HepG2 (cell line): ENCODE results near the gene FETUB. TPM values are rescaled to one million over a fixed set of nuclear protein-coding genes. Genes with fewer than 3 reads are reported as not detected.

ENCODE experiments used
- ETV5 ChIP-seq: IDR thresholded peaks from 2 replicates; pipeline ENCODE4 v1.6.1; 2018; ENCODE audit warnings: missing biosample characterization, missing genetic modification reagents, inconsistent platforms, borderline replicate concordance
- GZF1 ChIP-seq: sonication (generic); formaldehyde crosslinking; IDR thresholded peaks from 2 replicates; pipeline ENCODE4 v1.5.1; 2020; ENCODE audit warnings: mild to moderate bottlenecking, missing genetic modification reagents
- HNRNPK ChIP-seq: fragments of 200-400 bp; formaldehyde crosslinking; IDR thresholded peaks from 2 replicates; pipeline ENCODE4 v1.6.1; 2018; ENCODE audit warnings: low read length, low read depth, moderate library complexity, mild to moderate bottlenecking; ENCODE audit not compliant: poor library complexity, severe bottlenecking
- KLF9 ChIP-seq: IDR thresholded peaks from 2 replicates; pipeline ENCODE4 v1.6.1; 2016; ENCODE audit warnings: low read depth
- RARG ChIP-seq: sonication (generic); formaldehyde crosslinking; IDR thresholded peaks from 2 replicates; pipeline ENCODE4 v1.4.0; 2020; ENCODE audit warnings: low read depth, mild to moderate bottlenecking, missing genetic modification reagents
- RNF2 ChIP-seq: fragments of 450-650 bp; conservative IDR thresholded peaks from 2 replicates; pipeline ENCODE4 v1.6.1; 2016; ENCODE audit warnings: low read depth
- SOX13 ChIP-seq, 3 experiments: fragments of 450-650 bp in 1 of 3; sonication (generic) in 1 of 3; formaldehyde crosslinking in 1 of 3; IDR thresholded peaks in 2 of 3; conservative IDR thresholded peaks in 1 of 3; 2 replicates each; pipeline versions ENCODE4 v1.5.0 to v1.6.1; 2016 to 2020; ENCODE audit warnings: antibody characterized with exemption in 1 of 3, mild to moderate bottlenecking in 1 of 3, missing compliant biosample characterization in 1 of 3, missing genetic modification reagents in 1 of 3, moderate library complexity in 1 of 3
- ZNF30 ChIP-seq: sonication (generic); formaldehyde crosslinking; IDR thresholded peaks from 2 replicates; pipeline ENCODE4 v1.5.0; 2020; ENCODE audit warnings: mild to moderate bottlenecking, missing genetic modification reagents
- ZNF431 ChIP-seq: sonication (generic); formaldehyde crosslinking; IDR thresholded peaks from 2 replicates; pipeline ENCODE4 v1.9.0; 2022; ENCODE audit warnings: missing genetic modification reagents, low read depth, mild to moderate bottlenecking, borderline replicate concordance
- ZNF572 ChIP-seq: sonication (generic); formaldehyde crosslinking; IDR thresholded peaks from 2 replicates; pipeline ENCODE4 v1.5.1; 2020; ENCODE audit warnings: mild to moderate bottlenecking, missing genetic modification reagents
- ZNF790 ChIP-seq: sonication (generic); formaldehyde crosslinking; IDR thresholded peaks from 2 replicates; pipeline ENCODE4 v1.8.0; 2022; ENCODE audit warnings: missing genetic modification reagents, mild to moderate bottlenecking, borderline replicate concordance
- polyA plus RNA-seq, 8 experiments: library from polyadenylated mRNA; depleted of rRNA in 3 of 8; stranded (reverse) in 7 of 8; unstranded in 1 of 8; fragments of >200 nt; fragmentation: Illumina TruSeq in 4 of 8; extraction: Trizol in 4 of 8; gene quantifications; 2 replicates each; pipeline versions ENCODE4 v1.2.1 to v1.2.3, GENCODE V29; 2011 to 2016; ENCODE audit warnings: low read depth in 4 of 8, missing spikeins in 1 of 8, mixed read lengths in 1 of 8; ENCODE audit not compliant: insufficient read depth in 1 of 8
- total RNA-seq, 5 experiments: library from RNA; depleted of rRNA; stranded (reverse); fragments of >200 nt; fragmentation: Illumina TruSeq; extraction: Trizol; gene quantifications; 2 replicates each; pipeline ENCODE4 v1.2.3, GENCODE V29; 2016; ENCODE audit warnings: low read depth in 1 of 5
- TF ChIP-seq, protein P1 (sequence below): sonication (generic); formaldehyde crosslinking; IDR thresholded peaks from 2 replicates; pipeline ENCODE4 v1.5.0; 2020; ENCODE audit warnings: missing genetic modification reagents
- TF ChIP-seq, protein P2 (sequence below): sonication (generic); formaldehyde crosslinking; IDR thresholded peaks from 2 replicates; pipeline ENCODE4 v1.8.0; 2022; ENCODE audit warnings: missing genetic modification reagents, mild to moderate bottlenecking, borderline replicate concordance
- TF ChIP-seq, protein P3 (sequence below): sonication (generic); formaldehyde crosslinking; IDR thresholded peaks from 2 replicates; pipeline ENCODE4 v1.4.0; 2020; ENCODE audit warnings: mild to moderate bottlenecking, missing genetic modification reagents, borderline replicate concordance
- TF ChIP-seq, protein P4 (sequence below): sonication (generic); formaldehyde crosslinking; IDR thresholded peaks from 2 replicates; pipeline ENCODE4 v1.4.0; 2020; ENCODE audit warnings: mild to moderate bottlenecking, missing genetic modification reagents
- TF ChIP-seq, protein P5 (sequence below): sonication (generic); formaldehyde crosslinking; IDR thresholded peaks from 2 replicates; pipeline ENCODE4 v1.4.0; 2020; ENCODE audit warnings: missing genetic modification reagents, borderline replicate concordance

FETUB gene
- total and polyA plus RNA-seq, 2 of the 13 experiments (the other 11 are each of a cell fraction or from before 2014, with no cell fraction given) = 2.1 to 4.4 TPM

DNA sequence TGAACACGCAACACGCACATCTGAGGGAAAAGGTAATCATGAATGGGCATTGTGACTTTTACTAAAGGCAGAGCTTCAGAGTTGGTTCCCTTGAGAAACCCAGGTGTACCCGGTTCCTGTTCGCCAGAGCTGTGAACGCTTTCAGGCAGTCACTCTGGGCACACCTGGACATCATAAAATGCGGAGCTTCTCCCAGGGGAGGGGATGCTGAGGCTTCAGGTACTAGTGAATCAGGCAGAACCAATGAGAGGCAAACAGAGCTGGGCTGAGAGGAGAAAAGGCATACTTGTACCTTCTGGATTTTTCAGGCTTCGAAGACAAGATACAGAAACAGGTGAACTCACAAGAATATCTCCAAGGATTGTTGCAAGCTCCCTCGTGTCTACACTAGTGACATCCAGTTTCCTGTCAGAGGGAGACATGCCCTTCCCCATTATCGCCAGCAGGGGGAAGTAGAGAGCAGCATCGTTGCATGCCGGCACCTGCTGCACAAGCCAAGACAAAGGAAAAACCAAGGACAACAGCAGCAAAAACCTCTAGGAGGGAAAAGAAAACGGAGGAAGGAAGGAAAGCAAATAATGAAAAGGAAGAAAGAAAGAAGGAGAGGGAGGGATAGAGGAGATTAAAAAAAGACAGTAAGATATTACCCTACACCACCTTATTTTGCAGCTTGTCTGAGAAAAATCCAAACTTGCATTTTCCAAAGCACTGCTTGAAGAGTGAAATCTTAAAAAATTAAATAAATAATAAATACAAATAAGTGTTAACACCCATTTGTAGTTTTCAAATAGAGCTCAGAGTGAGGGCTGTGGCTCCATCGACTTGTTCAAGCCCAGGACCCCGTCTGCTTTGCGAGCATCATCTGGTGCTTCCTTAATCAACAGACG is 25.4 kb upstream of the FETUB start (continued):
- TF ChIP-seq, protein P1, sequence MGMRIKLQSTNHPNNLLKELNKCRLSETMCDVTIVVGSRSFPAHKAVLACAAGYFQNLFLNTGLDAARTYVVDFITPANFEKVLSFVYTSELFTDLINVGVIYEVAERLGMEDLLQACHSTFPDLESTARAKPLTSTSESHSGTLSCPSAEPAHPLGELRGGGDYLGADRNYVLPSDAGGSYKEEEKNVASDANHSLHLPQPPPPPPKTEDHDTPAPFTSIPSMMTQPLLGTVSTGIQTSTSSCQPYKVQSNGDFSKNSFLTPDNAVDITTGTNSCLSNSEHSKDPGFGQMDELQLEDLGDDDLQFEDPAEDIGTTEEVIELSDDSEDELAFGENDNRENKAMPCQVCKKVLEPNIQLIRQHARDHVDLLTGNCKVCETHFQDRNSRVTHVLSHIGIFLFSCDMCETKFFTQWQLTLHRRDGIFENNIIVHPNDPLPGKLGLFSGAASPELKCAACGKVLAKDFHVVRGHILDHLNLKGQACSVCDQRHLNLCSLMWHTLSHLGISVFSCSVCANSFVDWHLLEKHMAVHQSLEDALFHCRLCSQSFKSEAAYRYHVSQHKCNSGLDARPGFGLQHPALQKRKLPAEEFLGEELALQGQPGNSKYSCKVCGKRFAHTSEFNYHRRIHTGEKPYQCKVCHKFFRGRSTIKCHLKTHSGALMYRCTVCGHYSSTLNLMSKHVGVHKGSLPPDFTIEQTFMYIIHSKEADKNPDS (CRISPR knock-in tag) = no peak
- TF ChIP-seq ZNF790 (CRISPR knock-in tag) (peak; percentile 11; the same call in 1 of the 2 replicates), RARG (CRISPR knock-in tag) (no peak), ZNF431 (CRISPR knock-in tag) (0 out of 2 replicates have a peak, but pooled peaks have one; percentile 4), KLF9 (CRISPR knock-in tag) (no peak; the same call in 1 of the 2 replicates), HNRNPK (peak; percentile 41), ZNF572 (CRISPR knock-in tag) (0 out of 2 replicates have a peak, but pooled peaks have one; percentile 56), RNF2 (no peak), SOX13 (IDR thresholded peaks at IDR 0.05) (no peak), SOX13 (CRISPR knock-in tag; conservative IDR thresholded peaks at IDR 0.05 in 1 of 2, IDR thresholded peaks at IDR 0.05 in 1 of 2) (peak in 1 of 2 experiments; percentile 50; a peak in 1 of 4 replicates), GZF1 (CRISPR knock-in tag) (no peak), ZNF30 (CRISPR knock-in tag) (no peak), ETV5 (CRISPR knock-in tag) (0 out of 2 replicates have a peak, but pooled peaks have one; percentile 0)
- TF ChIP-seq, protein P2, sequence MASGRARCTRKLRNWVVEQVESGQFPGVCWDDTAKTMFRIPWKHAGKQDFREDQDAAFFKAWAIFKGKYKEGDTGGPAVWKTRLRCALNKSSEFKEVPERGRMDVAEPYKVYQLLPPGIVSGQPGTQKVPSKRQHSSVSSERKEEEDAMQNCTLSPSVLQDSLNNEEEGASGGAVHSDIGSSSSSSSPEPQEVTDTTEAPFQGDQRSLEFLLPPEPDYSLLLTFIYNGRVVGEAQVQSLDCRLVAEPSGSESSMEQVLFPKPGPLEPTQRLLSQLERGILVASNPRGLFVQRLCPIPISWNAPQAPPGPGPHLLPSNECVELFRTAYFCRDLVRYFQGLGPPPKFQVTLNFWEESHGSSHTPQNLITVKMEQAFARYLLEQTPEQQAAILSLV (CRISPR knock-in tag) = no peak
- TF ChIP-seq, protein P3, sequence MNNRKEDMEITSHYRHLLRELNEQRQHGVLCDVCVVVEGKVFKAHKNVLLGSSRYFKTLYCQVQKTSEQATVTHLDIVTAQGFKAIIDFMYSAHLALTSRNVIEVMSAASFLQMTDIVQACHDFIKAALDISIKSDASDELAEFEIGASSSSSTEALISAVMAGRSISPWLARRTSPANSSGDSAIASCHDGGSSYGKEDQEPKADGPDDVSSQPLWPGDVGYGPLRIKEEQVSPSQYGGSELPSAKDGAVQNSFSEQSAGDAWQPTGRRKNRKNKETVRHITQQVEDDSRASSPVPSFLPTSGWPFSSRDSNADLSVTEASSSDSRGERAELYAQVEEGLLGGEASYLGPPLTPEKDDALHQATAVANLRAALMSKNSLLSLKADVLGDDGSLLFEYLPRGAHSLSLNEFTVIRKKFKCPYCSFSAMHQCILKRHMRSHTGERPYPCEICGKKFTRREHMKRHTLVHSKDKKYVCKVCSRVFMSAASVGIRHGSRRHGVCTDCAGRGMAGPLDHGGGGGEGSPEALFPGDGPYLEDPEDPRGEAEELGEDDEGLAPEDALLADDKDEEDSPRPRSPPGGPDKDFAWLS (CRISPR knock-in tag) = no peak
- TF ChIP-seq, protein P4, sequence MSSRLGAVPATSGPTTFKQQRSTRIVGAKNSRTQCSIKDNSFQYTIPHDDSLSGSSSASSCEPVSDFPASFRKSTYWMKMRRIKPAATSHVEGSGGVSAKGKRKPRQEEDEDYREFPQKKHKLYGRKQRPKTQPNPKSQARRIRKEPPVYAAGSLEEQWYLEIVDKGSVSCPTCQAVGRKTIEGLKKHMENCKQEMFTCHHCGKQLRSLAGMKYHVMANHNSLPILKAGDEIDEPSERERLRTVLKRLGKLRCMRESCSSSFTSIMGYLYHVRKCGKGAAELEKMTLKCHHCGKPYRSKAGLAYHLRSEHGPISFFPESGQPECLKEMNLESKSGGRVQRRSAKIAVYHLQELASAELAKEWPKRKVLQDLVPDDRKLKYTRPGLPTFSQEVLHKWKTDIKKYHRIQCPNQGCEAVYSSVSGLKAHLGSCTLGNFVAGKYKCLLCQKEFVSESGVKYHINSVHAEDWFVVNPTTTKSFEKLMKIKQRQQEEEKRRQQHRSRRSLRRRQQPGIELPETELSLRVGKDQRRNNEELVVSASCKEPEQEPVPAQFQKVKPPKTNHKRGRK = no peak
- TF ChIP-seq, protein P5, sequence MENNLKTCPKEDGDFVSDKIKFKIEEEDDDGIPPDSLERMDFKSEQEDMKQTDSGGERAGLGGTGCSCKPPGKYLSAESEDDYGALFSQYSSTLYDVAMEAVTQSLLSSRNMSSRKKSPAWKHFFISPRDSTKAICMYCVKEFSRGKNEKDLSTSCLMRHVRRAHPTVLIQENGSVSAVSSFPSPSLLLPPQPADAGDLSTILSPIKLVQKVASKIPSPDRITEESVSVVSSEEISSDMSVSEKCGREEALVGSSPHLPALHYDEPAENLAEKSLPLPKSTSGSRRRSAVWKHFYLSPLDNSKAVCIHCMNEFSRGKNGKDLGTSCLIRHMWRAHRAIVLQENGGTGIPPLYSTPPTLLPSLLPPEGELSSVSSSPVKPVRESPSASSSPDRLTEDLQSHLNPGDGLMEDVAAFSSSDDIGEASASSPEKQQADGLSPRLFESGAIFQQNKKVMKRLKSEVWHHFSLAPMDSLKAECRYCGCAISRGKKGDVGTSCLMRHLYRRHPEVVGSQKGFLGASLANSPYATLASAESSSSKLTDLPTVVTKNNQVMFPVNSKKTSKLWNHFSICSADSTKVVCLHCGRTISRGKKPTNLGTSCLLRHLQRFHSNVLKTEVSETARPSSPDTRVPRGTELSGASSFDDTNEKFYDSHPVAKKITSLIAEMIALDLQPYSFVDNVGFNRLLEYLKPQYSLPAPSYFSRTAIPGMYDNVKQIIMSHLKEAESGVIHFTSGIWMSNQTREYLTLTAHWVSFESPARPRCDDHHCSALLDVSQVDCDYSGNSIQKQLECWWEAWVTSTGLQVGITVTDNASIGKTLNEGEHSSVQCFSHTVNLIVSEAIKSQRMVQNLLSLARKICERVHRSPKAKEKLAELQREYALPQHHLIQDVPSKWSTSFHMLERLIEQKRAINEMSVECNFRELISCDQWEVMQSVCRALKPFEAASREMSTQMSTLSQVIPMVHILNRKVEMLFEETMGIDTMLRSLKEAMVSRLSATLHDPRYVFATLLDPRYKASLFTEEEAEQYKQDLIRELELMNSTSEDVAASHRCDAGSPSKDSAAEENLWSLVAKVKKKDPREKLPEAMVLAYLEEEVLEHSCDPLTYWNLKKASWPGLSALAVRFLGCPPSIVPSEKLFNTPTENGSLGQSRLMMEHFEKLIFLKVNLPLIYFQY (CRISPR knock-in tag) = peak; percentile 11; the same call in 1 of the 2 replicates
